Fibroblast of the aortic adventitia (primary cell): ENCODE measurements around the gene TRIM67. TPM values are rescaled to one million over a fixed set of nuclear protein-coding genes. Genes with fewer than 3 reads are reported as not detected.

Source experiments
- DNase-seq: peaks from one replicate; pipeline ENCODE4 v3.0.0-alpha.2; 2010; ENCODE audit warnings: low read depth
- H3K4me3 ChIP-seq: 2 replicates; pipeline ENCODE4 v1.5.1; 2011; ENCODE audit warnings: low read depth, mild to moderate bottlenecking, control low read depth, low read length, moderate library complexity
- total RNA-seq: library from RNA; depleted of rRNA; stranded (reverse); fragments of >200 nt; gene quantifications from 2 replicates; pipeline ENCODE4 v1.2.3, GENCODE V29; 2012; ENCODE audit warnings: low replicate concordance
- TF ChIP-seq, protein P1 (sequence below): IDR thresholded peaks from 2 replicates; pipeline ENCODE4 v1.5.1; 2011; ENCODE audit warnings: mild to moderate bottlenecking, low read length, control low read depth, inconsistent platforms; ENCODE audit not compliant: insufficient read depth

Gene TRIM67
- total RNA-seq, 1 donor: not detected

DNA sequence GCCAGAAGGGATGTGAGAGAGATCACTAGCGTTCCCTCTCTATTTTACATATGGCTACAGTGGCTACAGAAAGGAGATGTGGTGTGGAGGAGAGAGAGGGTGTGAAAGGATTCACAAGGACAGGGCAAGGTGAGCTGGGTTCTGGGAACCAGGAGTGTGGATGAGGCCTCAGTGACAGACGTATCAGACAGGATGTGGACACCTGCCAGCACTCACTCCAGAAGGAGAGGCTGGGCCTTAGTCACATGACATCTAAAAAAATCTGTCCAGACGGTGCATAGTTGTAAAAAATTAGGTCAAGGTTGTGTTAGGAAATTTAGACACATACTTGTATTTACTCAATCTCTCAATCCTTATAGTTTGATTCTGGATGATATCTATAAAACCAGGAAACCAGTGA, 10.6 kb downstream of the TRIM67 start:
- H3K4me3 ChIP-seq: no peak overlapping the region
- TF ChIP-seq, protein P1, sequence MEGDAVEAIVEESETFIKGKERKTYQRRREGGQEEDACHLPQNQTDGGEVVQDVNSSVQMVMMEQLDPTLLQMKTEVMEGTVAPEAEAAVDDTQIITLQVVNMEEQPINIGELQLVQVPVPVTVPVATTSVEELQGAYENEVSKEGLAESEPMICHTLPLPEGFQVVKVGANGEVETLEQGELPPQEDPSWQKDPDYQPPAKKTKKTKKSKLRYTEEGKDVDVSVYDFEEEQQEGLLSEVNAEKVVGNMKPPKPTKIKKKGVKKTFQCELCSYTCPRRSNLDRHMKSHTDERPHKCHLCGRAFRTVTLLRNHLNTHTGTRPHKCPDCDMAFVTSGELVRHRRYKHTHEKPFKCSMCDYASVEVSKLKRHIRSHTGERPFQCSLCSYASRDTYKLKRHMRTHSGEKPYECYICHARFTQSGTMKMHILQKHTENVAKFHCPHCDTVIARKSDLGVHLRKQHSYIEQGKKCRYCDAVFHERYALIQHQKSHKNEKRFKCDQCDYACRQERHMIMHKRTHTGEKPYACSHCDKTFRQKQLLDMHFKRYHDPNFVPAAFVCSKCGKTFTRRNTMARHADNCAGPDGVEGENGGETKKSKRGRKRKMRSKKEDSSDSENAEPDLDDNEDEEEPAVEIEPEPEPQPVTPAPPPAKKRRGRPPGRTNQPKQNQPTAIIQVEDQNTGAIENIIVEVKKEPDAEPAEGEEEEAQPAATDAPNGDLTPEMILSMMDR: no peak
- no peak for DNase-seq

DNA sequence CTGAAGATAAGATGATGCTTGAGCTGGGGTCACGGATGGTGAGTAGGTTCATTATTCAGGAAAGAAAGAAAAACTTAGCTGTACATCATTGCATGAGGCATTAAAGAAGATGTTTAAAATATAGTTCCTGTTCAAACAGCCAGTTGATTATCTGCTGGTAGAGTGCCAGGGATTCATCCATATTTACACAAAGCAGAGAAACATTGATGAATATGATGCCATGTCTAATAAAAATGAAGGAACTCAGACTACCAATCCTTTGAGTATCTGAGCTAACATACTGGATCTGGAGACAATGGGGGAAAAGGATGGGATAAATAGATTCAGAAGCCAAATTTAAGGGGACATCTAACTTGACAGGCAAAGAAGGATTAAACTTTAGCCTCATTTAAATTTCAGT, 14.6 kb downstream of the TRIM67 start:
- no peak overlapping the region for H3K4me3 ChIP-seq
- no peak for DNase-seq
- TF ChIP-seq, protein P1: no peak

DNA sequence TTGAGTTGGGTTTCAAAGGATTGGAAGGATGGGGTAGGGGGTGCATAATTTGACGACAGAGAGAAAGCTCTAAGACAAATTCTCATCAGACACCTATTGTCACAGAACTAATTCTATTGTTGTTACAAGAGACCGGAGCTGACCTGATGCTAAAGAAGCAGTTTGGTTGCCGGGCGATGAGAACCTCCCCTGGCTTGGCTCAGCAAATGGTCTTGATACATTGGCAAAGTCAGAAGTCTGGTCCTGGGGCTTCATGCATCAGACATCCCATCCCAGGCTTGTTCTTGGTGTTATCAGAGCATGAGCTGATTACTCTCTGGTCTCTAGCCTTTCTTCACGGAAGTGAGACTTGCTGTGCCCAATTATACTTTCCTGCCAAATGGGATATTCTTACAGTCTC, 15.4 kb downstream of the TRIM67 start:
- H3K4me3 ChIP-seq: no peak overlapping the region
- DNase-seq: no peak
- TF ChIP-seq, protein P1: no peak

DNA sequence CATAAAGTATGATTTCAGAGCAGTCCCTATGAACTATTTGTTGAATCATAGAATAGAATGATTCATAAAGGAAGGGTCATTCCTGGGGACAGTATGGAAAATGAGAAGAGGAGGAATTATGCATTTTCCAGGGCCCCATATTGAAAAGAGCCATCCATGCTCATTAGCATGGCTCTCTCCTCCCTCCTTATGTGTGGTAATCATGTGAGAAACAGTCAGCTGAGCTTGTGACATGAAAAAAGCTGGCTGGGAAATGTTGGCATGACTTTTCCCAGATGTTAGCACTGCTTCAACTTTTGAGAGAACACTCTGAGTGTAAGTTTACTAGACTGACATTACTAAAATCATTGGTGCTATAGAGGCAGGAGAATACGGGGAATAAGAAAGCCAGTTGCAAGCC, 16.1 kb downstream of the TRIM67 start:
- TF ChIP-seq, protein P1: no peak
- no peak overlapping the region for H3K4me3 ChIP-seq
- no peak for DNase-seq

DNA sequence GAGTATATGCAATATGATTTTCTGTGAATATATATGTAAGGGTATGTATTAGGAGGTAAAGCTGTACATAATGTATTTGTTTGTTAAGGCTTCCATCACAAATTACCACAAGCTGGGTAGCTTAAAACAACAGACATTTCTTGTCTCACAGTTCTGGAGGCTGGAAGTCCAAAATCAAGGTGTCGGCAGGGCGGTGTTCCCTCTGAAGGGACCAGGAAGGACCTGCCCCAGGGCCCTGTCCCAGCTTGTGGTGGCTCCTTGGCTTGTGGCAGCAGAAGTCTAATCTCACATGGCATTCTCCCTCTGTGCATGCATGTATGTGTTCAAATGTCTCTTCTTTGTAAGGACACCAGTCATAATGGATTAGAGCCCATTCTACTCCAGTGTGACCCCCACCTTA, 17.1 kb downstream of the TRIM67 start:
- H3K4me3 ChIP-seq: no peak overlapping the region
- TF ChIP-seq, protein P1: no peak
- no peak for DNase-seq

DNA sequence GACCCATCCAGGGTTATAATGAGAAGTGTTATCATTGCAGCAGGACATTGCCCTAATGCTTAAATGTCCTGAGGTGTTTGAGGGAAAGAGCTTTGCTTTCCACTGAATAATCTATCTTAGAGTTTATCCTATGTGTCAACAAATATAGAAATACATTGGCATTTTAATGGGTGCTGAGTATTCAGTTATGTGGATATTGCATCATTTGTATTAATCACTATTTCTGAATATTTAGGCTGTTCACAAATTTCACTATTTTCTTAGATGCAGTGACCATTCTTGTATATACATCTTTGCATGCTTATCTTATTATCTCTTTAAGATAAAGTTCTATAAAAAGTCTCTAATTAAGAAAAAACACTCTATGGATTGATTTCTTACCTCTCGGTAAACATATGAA, 18.2 kb downstream of the TRIM67 start:
- no peak overlapping the region for H3K4me3 ChIP-seq
- no peak for DNase-seq
- TF ChIP-seq, protein P1: no peak

DNA sequence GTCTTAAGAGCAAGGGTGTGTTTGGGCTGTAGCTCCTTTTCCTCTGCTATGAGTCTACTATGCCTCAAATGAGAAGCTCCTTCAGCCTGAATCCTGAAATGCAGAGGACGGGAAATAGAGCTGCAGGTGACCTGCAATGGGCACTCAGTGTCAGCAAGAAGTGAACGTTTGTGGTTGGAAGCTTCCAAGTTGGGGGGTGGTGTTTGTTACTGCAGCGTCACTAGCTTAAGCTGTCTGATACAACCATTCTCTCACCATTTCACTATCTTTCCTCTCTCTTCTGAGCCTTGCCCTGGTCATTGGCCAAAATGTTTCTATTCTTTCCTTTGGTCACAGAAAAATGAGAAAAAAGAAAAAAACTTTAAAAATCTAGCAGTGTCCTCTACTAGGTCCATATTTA, 19.4 kb downstream of the TRIM67 start:
- TF ChIP-seq, protein P1: no peak
- DNase-seq: no peak

More for the DNA sequence above, 19.4 kb downstream of the TRIM67 start:
- H3K4me3 ChIP-seq: no peak overlapping the region
